Stimulated activated CD4-positive, alpha-beta T cell treated with anti-CD3 and anti-CD28 coated beads, Interleukin-12 subunit alpha, Interleukin-12 subunit beta, amount 100 ng/mL, for 48 hours (primary cell): ENCODE data around the gene ZBTB42.

ENCODE experiments used
- DNase-seq, 3 donors: peaks; one replicate each; pipeline ENCODE4 v3.0.0-alpha.2; 2020; ENCODE audit warnings: low read depth in 2 of 3, low spot score in 1 of 3

The ZBTB42 gene

DNA sequence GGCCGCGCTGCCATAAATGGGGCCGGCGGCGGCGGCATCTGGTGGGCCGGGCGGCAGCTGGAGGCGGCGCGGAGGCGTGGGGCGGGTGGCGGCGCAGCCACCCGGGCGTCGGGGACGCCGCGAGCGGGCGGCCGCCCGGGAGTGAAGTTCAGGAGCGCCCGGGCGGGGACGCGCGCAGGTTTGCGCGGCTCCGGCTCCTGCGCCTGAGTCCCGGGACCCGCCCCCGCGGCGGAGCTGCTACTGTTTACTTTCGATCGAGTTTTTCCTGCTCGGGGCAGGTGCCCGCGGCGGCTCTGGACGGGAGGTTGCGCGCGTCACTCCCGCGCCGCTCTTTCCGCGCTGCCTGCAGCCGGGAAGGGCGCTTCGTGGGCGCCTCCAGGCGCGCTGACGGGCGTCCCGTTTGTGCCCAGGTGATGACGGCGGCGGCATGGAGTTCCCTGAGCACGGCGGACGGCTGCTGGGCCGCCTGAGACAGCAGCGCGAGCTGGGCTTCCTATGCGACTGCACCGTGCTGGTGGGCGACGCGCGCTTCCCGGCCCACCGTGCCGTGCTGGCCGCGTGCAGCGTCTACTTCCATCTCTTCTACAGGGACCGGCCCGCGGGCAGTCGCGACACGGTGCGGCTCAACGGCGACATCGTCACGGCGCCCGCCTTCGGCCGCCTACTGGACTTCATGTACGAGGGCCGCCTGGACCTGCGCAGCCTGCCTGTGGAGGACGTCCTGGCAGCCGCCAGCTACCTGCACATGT is at the start of gene ZBTB42:
Gene ZBTB42, plus strand, starts transcription at position 331 of the 749 bp plus-strand sequence. Its CDS starts 97 bp downstream, at position 428.
- peak in 1 of 3 donors; percentile 56 for DNase-seq

DNA sequence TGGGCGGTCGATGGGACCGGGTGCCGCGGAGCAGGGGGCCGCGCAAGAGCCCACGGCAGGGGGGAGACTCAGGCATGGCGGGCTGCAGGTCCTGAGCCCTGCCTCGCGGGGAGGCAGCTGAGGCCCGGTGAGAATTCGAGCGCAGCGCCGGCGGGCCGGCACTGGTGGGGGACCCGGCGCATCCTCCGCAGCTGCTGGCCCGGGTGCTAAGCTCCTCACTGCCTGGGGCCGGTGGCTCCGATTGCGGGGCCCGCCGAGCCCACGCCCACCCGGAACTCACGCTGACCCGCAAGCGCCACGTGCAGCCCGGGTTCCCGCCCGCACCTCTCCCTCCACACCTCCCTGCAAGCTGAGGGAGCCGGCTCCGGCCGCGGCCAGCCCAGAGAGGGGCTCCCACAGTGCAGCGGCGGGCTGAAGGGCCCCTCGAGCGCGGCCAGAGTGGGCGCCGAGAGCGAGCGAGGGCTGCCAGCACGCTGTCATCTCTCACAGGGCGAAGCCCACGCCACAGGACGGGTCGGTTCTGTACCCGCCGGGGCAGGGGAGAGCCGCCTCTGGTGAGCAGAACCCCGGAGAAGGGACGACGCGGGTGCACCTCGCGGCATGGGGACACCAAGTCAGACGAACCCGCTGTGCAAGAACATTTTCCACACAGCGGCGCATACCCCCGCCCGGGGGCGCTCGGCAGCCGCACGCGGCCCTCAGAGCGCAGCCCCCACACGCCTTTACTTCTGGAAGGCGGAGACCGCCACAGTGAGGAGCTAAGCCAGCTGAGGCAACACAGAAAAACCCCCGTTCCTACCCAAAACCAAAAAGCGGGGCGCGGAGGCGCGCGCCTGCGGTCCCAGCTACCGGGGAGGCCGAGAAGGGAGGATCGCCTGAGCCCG is 49.1 kb upstream of the ZBTB42 start:
- DNase-seq: no peak

DNA sequence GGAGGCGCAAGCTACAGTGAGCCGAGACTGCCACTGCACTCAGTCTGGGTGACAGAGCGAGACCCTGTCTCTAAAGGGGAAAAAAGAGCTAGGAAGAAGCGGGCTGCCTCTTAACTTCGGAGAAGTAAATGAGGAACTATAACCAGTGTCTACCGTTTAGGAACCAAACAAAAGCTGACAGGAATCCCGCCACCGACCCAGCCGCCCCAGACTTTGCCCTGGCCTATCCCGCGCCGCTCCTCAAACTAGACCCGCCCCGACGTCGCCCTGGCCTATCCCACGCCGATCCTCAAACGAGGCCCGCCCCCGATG is 48.5 kb upstream of the ZBTB42 start:
- DNase-seq: no peak

DNA sequence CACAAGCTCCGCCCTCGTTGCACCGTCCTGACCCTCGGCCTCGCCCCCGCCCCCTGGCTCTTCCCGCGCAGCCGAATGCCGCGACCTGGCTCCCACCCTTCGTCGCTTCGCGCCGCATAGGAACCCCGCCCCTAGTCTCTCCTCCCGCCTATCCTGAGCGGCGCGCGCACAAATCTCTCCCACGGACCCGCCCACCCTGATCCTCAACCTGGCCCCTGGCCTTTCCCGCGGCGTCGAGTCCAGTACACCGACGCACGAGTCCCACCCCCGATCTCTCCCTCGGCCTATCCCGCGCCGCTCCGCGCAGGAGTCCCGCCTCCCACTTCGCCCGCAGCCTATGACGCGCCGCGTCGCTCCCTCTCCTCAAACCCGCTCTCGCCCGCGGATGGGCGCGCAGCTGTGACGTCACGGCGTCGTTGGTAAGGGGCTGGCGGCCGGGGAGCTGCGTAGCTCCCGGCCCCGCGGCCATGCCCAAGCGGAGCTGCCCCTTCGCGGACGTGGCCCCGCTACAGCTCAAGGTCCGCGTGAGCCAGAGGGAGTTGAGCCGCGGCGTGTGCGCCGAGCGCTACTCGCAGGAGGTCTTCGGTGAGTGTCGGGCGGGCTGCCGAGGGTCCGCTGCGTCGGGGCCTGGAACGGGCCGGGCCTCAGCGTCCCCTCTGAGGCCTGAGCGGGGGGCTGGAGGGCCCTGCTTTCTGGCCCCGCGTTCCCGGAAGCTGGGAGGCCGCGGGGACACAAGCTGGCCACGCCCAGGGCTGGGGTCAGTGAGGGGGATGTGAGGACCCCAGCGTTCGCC is 48.0 kb upstream of the ZBTB42 start, which contains the start of gene SIVA1:
Gene SIVA1, plus strand, starts transcription at position 413 of the 793 bp plus-strand sequence. Its CDS starts 55 bp downstream, at position 468.
- peak; percentile 99 to 100 (median 99) for DNase-seq

DNA sequence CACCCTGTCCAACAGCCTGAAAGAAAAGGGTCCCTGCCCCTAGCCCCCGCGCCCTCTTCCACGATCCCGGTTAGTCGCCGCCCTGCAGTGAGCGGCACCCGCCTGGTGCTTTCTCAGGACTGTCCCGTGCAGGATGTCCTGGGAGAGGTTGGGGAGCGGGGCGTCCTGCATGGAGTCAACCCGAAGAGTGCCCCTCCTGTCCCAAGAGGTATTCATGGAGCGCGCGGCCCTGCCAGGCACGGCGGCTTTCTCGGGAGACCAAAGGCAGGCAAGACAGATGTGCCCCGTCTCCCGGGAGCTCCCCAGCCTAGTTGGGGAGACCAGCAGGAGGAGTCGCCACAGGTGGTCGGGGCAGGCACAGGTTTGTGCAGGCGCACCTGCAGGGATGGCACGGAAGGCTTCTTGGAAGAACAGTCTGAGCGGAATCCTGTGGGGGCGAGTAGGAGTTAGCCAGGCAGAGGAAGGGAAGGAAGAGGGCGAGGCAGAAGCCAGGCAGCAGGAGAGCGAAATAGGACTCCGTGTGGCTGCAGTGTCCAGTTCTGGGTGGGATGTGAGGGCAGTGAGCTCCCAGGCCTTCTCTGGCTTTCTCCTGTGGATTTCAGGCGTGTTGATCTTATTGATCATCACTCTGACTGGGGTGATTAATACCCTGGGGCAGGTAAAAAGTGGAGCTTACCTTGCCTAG is 47.2 kb upstream of the ZBTB42 start:
- DNase-seq: no peak

DNA sequence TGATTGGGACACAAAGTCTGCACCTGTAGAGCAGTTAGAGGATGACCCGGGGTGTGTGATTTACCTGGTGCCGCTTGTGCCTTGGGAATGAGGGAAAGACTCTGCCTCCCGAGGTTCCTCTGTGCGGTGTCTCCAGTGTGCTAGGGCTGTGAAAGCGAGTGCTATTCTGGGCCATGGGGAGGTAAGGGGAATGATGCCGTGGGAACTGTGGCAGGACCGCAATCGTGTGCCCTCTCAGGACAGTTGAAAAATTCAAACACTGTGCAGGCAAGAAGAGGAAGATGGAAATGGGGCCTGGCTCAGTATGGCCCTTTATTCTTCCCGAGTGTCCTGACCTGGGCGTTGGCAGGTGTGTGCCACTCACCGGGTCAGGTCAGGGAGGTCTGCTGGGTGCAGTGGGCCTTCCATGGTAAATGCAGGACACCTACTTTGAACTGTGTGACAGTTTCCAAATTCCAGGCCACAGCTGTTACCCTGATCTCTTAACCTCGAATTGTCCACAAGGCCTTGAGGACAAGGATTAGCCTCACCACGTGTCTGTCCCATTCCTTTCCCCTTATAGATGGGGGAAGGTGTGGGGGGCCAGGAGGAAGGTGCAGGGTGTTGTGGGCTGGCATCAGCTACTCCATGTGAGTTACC is 46.6 kb upstream of the ZBTB42 start:
- no peak for DNase-seq

DNA sequence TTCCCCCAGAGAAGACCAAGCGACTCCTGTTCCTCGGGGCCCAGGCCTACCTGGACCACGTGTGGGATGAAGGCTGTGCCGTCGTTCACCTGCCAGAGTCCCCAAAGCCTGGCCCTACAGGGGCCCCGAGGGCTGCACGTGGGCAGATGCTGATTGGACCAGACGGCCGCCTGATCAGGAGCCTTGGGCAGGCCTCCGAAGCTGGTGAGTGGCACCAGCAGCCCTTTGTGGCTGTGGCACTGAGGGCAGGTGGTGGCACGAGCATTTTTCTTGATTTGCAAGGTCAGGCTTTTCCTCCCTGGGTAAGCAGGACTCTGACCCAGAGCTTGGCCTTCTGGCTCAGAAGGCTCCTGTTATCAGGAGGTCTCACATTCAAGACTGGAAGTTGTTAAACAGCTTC is 45.3 kb upstream of the ZBTB42 start:
- no peak for DNase-seq

DNA sequence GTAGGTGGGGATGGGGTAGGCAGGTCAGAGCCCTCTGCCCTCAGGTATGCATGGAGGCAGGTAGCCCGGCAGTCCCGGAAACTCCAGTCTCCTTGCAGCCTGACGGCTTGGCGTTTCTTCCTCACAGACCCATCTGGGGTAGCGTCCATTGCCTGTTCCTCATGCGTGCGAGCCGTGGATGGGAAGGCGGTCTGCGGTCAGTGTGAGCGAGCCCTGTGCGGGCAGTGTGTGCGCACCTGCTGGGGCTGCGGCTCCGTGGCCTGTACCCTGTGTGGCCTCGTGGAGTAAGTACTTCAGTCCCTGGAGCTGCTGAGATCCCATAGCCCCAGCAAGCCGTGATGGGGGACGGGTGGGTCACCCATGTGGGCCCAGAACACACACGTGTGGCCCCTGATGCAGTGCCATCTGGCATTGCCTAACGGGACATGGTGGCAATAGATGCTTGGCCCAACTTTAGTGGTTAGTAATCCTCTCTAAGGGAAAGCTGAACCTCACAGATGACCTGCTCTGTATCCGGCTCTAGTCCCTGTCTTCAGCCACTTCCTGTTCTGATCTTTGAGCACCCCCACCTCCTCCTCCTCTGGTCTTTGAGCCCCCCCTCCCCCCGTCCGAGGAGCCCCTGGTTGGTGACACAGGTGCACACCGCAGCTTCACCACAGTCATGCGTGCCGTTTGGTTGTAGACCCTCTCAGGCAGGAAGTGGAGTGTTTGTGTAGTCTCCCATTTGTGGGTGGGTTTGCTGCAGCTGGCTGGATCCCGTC is 44.2 kb upstream of the ZBTB42 start:
- DNase-seq: no peak

DNA sequence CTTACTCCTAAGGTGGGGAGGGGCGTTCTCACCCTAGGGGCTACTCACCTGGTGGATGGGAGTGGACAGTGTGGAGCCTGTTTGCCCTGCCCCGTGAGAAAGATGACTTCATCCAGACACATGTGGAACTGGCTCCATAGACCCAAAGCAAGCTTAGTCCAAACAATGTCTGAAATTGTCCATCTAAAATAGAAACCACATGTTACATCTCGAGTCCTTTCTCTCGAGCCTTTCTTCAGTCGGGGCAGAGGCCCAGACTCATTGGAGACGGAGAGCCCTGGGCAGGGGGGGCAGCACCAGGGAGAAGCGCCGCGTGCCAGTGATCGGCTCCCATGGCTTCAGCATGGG is 43.7 kb upstream of the ZBTB42 start:
- no peak for DNase-seq

DNA sequence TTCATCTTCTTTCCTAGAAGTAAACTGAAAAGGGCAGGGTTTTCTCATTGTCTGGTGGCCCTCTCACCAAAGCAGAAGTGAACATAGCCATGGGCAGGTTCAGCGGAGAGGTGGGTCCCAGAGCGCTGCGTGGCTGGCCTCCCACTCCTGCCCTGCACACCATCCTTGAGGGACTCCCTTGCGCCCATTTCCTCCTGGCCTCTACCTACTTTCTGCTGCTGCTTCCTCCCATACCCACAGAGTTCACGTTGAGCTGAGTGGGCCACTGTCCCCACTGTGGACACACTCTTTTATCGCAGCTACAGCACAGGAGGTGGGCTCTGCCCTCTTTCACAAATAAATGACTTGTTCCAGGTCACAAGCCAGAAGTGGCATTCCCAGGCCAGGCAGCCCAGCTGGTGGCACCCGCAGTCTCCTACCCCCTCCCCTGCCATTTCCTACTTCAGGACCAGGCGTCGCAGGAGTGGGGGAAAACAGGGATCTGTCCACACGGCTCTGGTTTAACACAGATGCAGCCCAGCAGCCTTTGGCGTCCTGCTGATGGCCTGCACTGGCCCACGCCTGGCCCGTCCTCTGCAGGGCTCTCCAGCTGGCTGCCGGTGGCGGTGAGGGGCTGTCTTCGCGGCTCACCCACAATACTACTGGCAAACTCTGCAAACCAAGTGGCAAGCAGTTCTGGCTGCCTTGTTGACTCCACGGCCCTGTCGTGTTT is 43.1 kb upstream of the ZBTB42 start:
- DNase-seq: no peak

DNA sequence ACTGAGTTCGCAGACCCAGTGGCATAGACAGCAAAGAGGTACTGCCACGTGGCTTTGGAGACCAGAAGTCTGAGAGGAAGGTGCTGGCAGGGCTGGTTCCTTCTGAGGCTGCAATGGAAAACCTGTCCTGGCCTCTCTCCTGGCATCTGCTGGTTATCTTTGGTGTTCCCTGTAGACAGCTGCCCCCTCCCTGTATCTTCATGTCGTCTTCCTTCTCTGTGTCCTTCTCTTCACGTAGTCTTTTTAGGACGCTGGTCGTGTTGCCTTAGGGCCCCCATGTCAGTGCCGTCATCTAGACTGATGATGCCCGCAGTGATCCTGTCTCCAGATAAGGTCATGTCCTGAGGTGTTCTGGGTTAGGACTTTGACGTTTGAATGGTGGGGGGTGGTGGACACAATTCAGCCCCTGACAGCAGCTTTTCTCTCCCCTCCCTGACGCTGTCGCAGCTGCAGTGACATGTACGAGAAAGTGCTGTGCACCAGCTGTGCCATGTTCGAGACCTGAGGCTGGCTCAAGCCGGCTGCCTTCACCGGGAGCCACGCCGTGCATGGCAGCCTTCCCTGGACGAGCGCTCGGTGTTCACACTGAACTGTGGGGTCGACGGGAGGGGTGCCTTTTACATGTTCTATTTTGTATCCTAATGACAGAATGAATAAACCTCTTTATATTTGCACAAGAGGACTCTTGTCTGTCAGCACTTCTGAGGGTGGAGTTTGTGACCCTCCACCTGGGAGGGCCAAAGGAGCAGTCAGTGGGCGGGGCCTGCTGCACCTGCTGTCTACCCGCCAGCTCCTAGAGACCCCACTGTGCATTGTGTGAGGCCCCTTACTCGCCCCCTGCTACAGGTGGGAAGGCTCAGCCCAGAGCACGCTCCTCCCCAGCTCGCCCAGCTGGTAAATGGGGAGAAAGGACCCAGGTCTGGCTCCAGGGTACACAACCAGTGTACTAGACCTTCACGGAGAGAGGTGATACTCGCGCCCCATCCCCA is 41.6 kb upstream of the ZBTB42 start:
- DNase-seq: no peak

DNA sequence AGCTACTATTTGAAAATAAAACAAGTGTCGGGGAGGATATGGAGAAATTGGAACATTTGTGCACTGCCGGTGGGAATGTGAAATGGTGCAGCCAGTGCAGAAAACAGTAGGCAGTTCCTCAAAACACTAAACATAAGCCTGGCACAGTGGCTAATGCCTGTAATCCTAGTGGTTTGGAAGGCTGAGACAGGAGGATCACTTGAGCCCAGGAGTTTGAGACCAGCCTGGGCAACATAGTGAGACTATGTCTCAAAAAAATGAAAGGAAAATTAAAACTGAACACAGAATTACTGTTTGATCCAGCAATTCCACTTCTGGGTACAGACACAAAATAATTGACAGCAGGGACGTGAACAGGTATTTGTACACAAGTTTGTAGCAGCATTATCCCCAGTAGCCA is 35.4 kb upstream of the ZBTB42 start:
- DNase-seq: no peak

DNA sequence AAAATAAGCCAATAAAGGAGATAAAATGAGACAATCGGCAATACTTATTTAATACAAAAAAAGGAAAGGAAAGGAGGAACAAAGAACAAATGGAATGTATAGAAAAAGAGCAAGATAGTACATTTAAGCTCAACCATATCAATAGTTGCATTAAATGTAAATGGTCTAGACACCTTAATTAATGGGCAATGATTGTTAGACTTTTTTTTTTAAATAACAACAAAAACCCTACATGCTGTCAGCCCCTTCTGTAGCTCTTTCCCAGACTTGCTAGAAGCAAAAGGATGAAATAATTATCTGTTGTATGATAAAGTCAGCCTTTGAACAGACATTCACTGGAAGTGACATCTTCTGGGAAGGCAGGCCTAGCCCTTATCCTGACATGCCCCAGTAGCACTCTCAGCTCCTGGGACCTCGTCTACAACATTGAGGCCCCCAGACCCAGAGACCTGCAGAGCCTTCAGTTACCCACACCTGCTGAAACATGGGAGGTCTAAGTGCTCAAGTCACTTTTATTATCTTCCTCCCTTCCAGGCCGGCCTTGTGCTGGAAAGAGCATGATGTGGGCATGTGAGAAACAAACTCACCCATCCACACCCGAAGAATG is 34.5 kb upstream of the ZBTB42 start:
- DNase-seq: no peak

DNA sequence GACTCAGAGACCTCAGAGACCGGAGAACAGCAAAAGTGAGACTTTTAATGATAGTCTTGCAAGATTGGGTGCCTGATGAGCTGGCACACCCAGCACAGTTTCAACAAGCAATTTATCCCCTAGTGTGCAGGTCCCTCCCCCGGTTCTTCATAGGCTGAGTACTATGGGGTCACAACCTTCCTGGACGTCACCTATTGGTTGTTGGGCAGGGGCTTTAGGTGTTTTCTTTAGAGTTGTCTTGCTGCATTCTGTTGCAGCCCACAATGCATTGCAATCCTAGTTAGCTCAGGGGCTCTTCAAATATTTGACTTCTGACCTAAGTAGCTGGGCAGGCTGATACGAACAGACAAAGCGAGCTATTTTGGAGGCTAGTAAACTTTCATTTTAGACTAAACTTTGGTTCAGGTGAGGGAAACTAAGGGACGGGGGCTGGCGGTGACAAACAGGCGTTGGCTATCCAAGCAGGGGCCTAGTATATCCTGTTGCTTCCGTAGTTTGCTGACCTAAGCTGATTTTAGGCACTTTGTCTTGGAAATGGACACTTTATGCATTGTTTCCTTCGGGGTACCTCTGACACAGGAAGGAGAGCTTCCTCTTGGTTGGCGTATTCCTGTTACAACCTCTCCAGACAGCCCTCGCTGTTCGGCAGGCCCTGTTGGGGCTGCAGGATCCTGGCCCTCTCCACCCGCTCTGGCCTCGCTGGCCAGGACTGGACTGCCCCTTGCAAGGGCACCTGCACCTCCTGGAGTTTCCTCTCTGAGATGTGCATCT is 33.9 kb upstream of the ZBTB42 start:
- no peak for DNase-seq

DNA sequence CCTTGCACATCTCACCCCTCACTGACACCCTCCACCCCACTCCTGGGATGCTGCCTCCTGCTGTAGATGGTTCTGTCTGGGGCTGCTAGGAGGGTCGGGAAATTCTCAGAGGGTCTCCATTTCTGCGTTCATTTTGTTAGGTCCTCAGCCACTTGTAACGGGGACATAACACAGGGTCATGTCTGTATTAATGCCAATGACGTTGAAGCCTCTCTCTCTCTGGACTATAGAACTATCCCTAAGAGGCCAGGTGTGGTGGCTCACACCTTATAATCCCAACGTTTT is 33.3 kb upstream of the ZBTB42 start:
- no peak for DNase-seq

DNA sequence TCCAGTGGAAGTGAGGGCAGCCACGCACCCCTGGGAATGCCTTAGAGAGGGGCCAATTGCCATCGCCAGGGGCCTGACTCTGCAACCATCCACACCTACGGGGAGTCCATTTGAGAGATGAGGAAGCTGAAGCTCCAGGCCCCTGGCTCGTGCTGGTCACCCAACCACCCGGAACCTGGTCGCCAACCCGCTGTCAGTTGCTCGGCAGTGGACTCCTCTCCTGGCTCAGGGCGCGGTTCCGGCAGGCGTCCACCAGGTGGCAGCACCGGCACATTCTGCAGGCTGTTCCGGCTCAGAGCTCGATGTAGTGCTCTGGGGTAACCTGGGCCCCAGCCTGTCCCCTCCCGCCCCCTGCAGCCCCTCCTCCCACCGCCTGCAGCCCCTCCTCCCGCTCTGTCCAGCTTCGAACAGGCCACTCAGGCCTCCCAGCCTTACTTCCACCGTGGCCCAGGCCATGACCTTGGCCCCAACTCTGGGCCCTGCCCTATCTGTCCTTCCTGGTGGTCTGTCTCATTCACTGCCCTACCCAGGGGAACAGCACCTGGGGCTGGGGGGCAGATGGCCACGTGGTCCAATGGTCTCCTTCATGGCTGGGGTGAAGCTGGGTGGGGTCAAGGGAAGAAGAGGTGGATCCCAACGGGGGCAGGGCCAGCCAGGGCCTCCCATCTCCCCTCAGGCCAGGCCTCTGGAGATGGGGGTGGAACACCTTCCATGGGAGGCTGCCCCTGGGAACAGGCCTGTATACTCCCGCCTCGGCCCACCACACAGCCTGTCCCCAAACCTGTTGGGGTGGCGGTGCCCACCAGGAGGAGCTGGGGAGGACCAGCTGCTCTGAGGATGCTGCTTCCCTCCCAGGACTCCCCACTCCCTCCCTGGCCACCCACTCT is 32.2 kb upstream of the ZBTB42 start:
- DNase-seq: peak; percentile 84 to 97 (median 85)
